ENCODE data around the gene AGXT. TPM values are rescaled to one million over a fixed set of nuclear protein-coding genes. Genes with fewer than 3 reads are reported as not detected.

The AGXT gene
- total RNA-seq, 1 donor from 2014 or later, result not detected

DNA sequence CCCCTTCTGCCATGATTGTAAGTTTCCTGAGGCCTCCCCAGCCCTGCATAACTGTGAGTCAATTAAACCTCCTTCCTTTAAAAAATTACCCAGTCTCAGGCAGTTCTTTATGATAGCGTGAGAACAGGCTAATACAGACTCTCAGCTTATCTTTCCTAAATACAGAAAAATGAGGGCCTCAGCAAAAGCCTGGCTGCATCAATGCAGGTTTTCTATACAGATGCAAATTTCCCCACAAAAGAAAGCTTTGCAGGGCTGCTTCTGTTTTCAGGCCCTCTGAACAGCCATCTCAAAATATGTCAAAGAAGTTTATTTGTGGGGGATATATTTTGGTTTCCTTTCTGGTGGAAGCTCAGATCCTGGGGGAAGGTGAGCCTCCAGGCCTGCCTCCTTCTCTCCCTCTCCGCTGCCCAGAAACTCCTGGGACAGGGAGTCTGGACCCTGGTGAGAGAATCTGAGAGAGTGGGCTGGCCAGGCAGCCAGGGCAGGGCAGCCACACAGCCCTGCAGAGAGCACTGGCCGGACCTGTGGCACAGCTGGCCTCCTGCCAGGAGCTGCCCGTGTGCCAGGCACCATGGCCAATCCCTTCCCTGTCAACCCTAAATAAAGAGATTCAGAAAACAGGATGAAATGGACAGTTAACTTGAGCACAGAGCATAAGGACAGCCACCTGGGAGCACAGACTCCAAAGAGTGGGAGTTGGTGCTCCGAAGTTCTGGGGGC is 21.6 kb upstream of the AGXT start:
- no peak for TF ChIP-seq CTCF (conservative IDR thresholded peaks at IDR 0.05)
- DNase-seq (ENCODE audit: low read depth, low spot score), result no peak
- Mint-ChIP-seq H3K9me3 (no peaks in the 10 kb centered on the region), H3K27me3 (ENCODE audit: low read depth) (peaks cover 25% of the 10 kb centered on the region), H3K27ac (ENCODE audit: unreplicated experiment) (no peak overlapping the region), H3K4me1 (no peaks in the 10 kb centered on the region), H3K4me3 (no peak overlapping the region), H3K36me3 (ENCODE audit: low read depth) (no peaks in the 10 kb centered on the region)

- Mint-ChIP-seq H3K9me3 (no peaks in the 10 kb centered on the region), H3K27ac (ENCODE audit: unreplicated experiment) (no peak overlapping the region), H3K27me3 (ENCODE audit: low read depth) (peaks cover 22% of the 10 kb centered on the region), H3K4me1 (no peaks in the 10 kb centered on the region), H3K4me3 (no peak overlapping the region), H3K36me3 (ENCODE audit: low read depth) (no peaks in the 10 kb centered on the region)
- DNase-seq (ENCODE audit: low read depth, low spot score), result no peak
- no peak for TF ChIP-seq CTCF (conservative IDR thresholded peaks at IDR 0.05)
Measured at GRCh38 chr2:240847817-240848216, 20.8 kb upstream of the AGXT start.

DNA sequence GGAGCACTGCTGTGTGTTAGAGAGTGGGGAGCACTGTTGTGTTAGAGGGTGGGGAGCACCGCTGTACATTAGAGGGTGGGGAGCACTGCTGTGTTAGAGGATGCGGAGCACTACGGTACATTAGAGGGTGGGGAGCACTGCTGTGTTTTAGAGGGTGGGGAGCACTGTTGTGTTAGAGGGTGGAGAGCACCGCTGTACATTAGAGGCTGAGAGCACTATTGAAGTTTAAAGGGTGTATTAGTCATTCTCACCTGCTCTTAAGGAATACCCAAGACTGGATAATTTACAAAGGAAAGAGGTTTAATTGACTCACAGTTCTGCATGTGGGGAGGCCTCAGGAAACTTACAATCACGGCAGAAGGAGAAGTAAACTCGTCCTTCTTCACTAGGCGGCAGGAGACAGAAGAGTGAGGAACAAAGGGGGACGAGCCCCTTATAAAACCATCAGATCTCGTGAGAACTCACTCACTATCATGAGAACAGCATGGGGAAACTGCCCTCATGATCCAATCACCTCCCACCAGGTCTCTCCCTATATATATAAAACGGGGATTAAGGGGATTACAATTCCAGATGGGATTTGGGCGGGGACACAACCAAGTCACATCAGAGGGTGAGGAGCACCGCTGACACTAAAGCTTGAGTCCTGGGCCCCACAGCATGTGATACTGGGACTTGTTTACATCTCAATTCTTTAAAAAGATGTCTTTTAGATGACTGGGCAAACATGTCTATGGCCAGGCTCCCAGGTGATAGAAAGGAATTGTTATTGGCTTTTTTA is 19.5 kb upstream of the AGXT start:
- TF ChIP-seq CTCF (conservative IDR thresholded peaks at IDR 0.05), result no peak
- H3K27ac Mint-ChIP-seq (ENCODE audit: unreplicated experiment), result no peak overlapping the region
- H3K4me3 Mint-ChIP-seq, result no peak overlapping the region
- H3K36me3 Mint-ChIP-seq (ENCODE audit: low read depth), result no peaks in the 10 kb centered on the region
- H3K9me3 Mint-ChIP-seq, result no peaks in the 10 kb centered on the region
- H3K27me3 Mint-ChIP-seq (ENCODE audit: low read depth), result peaks cover 12% of the 10 kb centered on the region
- no peak for DNase-seq (ENCODE audit: low read depth, low spot score)
- no peaks in the 10 kb centered on the region for H3K4me1 Mint-ChIP-seq

DNA sequence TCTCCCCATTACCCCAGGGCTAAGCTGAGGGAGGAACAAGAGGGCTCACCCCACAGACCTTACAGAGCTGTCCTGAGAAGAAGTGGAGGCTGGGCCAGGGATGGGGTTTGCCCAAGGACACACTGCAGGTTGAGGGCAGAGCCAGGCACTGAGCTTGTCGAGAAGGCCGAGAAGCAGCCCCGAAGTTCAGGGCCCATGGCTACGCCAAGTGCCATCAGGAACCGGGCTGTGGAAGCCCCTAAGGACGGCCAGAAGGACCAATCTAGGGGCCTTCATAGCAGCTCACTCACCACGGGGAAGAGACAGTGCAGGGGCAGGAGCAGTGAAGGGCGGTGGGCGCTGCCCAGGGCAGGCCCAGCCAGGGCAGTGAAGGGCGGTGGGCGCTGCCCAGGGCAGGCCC is 18.6 kb upstream of the AGXT start:
- DNase-seq (ENCODE audit: low read depth, low spot score), result no peak
- no peak overlapping the region for H3K27ac Mint-ChIP-seq (ENCODE audit: unreplicated experiment)

GRCh38 chr2:240850756-240851077 is 17.9 kb upstream of the AGXT start:
- DNase-seq (ENCODE audit: low read depth, low spot score), result no peak
- Mint-ChIP-seq H3K4me3 (no peak overlapping the region), H3K27me3 (ENCODE audit: low read depth) (peaks cover 2% of the 10 kb centered on the region), H3K36me3 (ENCODE audit: low read depth) (no peaks in the 10 kb centered on the region), H3K4me1 (no peaks in the 10 kb centered on the region), H3K9me3 (no peaks in the 10 kb centered on the region), H3K27ac (ENCODE audit: unreplicated experiment) (no peak overlapping the region)
- TF ChIP-seq CTCF (conservative IDR thresholded peaks at IDR 0.05), result no peak

More for the DNA sequence above, 18.6 kb upstream of the AGXT start:
- Mint-ChIP-seq H3K27me3 (ENCODE audit: low read depth) (peaks cover 6% of the 10 kb centered on the region), H3K36me3 (ENCODE audit: low read depth) (no peaks in the 10 kb centered on the region), H3K9me3 (no peaks in the 10 kb centered on the region), H3K4me1 (no peaks in the 10 kb centered on the region), H3K4me3 (no peak overlapping the region)
- TF ChIP-seq CTCF (conservative IDR thresholded peaks at IDR 0.05), result no peak

Measured in neural crest cell (in vitro differentiated cells).